K562 (cell line): Measurements from ENCODE around the gene BCL2L15. TPM values are rescaled to one million over a fixed set of nuclear protein-coding genes. Genes with fewer than 3 reads are reported as not detected.

Experiments used
- ARNT ChIP-seq, 2 experiments: fragments of 450-650 bp; IDR thresholded peaks; 2 replicates each; pipeline ENCODE4 v1.6.1; 2016; ENCODE audit warnings: mild to moderate bottlenecking in 1 of 2
- CBX3 ChIP-seq, 2 experiments: IDR thresholded peaks; 1 replicate in 1 of 2; 2 replicates in 1 of 2; pipeline ENCODE4 v1.6.1; 2012; ENCODE audit warnings: inconsistent platforms in 2 of 2, low read length in 2 of 2, borderline replicate concordance in 1 of 2, control low read depth in 1 of 2
- CEBPB ChIP-seq: fragments of 450-650 bp; IDR thresholded peaks from 2 replicates; pipeline ENCODE4 v1.6.1; 2016; ENCODE audit warnings: missing genetic modification characterization, missing compliant biosample characterization
- CUX1 ChIP-seq: fragments of 200-800 bp; sonication (Bioruptor generic); IDR thresholded peaks from 2 replicates; pipeline ENCODE4 v1.6.1; 2016; ENCODE audit warnings: missing genetic modification characterization, missing compliant biosample characterization
- E2F1 ChIP-seq: sonication (generic); formaldehyde crosslinking; IDR thresholded peaks from 2 replicates; pipeline ENCODE4 v1.8.1; 2023; ENCODE audit warnings: mild to moderate bottlenecking, missing genetic modification reagents, moderate library complexity
- GTF2E2 ChIP-seq: fragments of 200-800 bp; sonication (Bioruptor generic); IDR thresholded peaks from 2 replicates; pipeline ENCODE4 v1.6.1; 2016; ENCODE audit warnings: missing genetic modification characterization, missing compliant biosample characterization
- IFI16 ChIP-seq: fragments of 250-450 bp; sonication (Bioruptor Pico); IDR thresholded peaks from 2 replicates; pipeline ENCODE4 v2.1.2; 2022; ENCODE audit warnings: mild to moderate bottlenecking, inconsistent platforms
- MECOM ChIP-seq: fragments of 250-450 bp; sonication (Bioruptor Pico); IDR thresholded peaks from 2 replicates; pipeline ENCODE4 v1.8.0; 2022; ENCODE audit warnings: inconsistent platforms
- MITF ChIP-seq: IDR thresholded peaks from 2 replicates; pipeline ENCODE4 v1.6.1; 2014; ENCODE audit warnings: antibody characterized with exemption
- NUFIP1 ChIP-seq: fragments of 450-650 bp; IDR thresholded peaks from 2 replicates; pipeline ENCODE4 v1.6.1; 2018; ENCODE audit not compliant: partially characterized antibody
- PHF8 ChIP-seq: fragments of 200-600 bp; sonication (generic); IDR thresholded peaks from 2 replicates; pipeline ENCODE4 v1.6.1; 2012; ENCODE audit warnings: mixed run types, mild to moderate bottlenecking, inconsistent platforms, low read length, moderate library complexity, borderline replicate concordance
- RAD51 ChIP-seq: fragments of 450-650 bp; IDR thresholded peaks from 2 replicates; pipeline ENCODE4 v1.7.1; 2016; ENCODE audit warnings: low read depth, mild to moderate bottlenecking, borderline replicate concordance
- RNF2 ChIP-seq: sonication (generic); IDR thresholded peaks from 2 replicates; pipeline ENCODE4 v1.6.1; 2016
- STAG1 ChIP-seq: sonication (generic); formaldehyde crosslinking; IDR thresholded peaks from 2 replicates; pipeline ENCODE4 v1.5.0; 2020; ENCODE audit warnings: missing genetic modification reagents, borderline replicate concordance
- TEAD2 ChIP-seq: fragments of 450-650 bp; IDR thresholded peaks from 2 replicates; pipeline ENCODE4 v1.6.1; 2016; ENCODE audit warnings: missing genetic modification characterization, control low read depth, missing compliant biosample characterization
- ZNF197 ChIP-seq: fragments of 200-800 bp; sonication (Bioruptor generic); IDR thresholded peaks from 2 replicates; pipeline ENCODE4 v1.6.1; 2016; ENCODE audit warnings: low read depth, missing genetic modification characterization, missing compliant biosample characterization
- ZNF398 ChIP-seq: fragments of 250-450 bp; sonication (Bioruptor Pico); IDR thresholded peaks from 2 replicates; pipeline ENCODE4 v1.8.0; 2021; ENCODE audit warnings: moderate library complexity, mild to moderate bottlenecking, inconsistent platforms
- polyA plus RNA-seq, 8 experiments: library from polyadenylated mRNA; depleted of rRNA in 4 of 8; stranded (reverse) in 5 of 8; unstranded in 3 of 8; fragments of >200 nt; fragmentation: Nextera tagmentation in 2 of 8; fragmentation: Illumina TruSeq in 1 of 8; extraction: Ambion mirVana in 2 of 8; extraction: Trizol in 1 of 8; gene quantifications; 2 replicates each; pipeline versions ENCODE4 v1.2.1 to v1.2.3, GENCODE V29; 2011 to 2014; ENCODE audit warnings: inconsistent platforms in 1 of 8, missing spikeins in 1 of 8
- total RNA-seq, 7 experiments: library from RNA; depleted of rRNA in 6 of 7; stranded (reverse); fragments of >200 nt in 6 of 7; fragmentation: Illumina TruSeq in 2 of 7; extraction: Trizol in 2 of 7; gene quantifications; 2 replicates each; pipeline versions ENCODE4 v1.2.1 to v1.2.3, GENCODE V29; 2011 to 2021; ENCODE audit warnings: low replicate concordance in 1 of 7

BCL2L15 gene
- total and polyA plus RNA-seq, 9 of the 15 experiments (the other 6 are each of a cell fraction or from before 2014, with no cell fraction given): 0.06 to 0.42 (median 0.28) TPM; not detected in 1

GRCh38 chr1:113913887-113914664, 26.7 kb upstream of the BCL2L15 start (continued):
- peak; percentile 90 for TF ChIP-seq MITF
- TF ChIP-seq IFI16 (CRISPR knock-in tag): no peak
- peak; percentile 53; the same call in 1 of the 2 replicates for TF ChIP-seq E2F1 (CRISPR knock-in tag)
- TF ChIP-seq CBX3 (IDR thresholded peaks at IDR 0.05; ENCODE audit: borderline replicate concordance in 1 of 2, low read length in 2 of 2): peak in 1 of 2 experiments; percentile 93; a peak in 2 of 3 replicates
- TF ChIP-seq RAD51: peak; percentile 45; the same call in 1 of the 2 replicates
- peak; percentile 93 for TF ChIP-seq RNF2
- peak; percentile 93 to 97 for TF ChIP-seq ARNT (IDR thresholded peaks at IDR 0.05)
- TF ChIP-seq NUFIP1: peak; percentile 76
- peak; percentile 52 for TF ChIP-seq CEBPB (tag)
- peak; percentile 65; the same call in 1 of the 2 replicates for TF ChIP-seq MECOM
- TF ChIP-seq CUX1: peak; percentile 92
- TF ChIP-seq STAG1 (CRISPR knock-in tag): no peak
- TF ChIP-seq ZNF197 (CRISPR knock-in tag): peak; percentile 93
- no peak for TF ChIP-seq ZNF398 (CRISPR knock-in tag)
- no peak for TF ChIP-seq PHF8
- TF ChIP-seq TEAD2 (tag): peak; percentile 48; the same call in 1 of the 2 replicates
- no peak for TF ChIP-seq GTF2E2 (tag)
